ENCODE results near the gene DENND1A. TPM values are rescaled to one million over a fixed set of nuclear protein-coding genes. Genes with fewer than 3 reads are reported as not detected.
"Not testable (repeated sequence)": the region's sequence is repeated elsewhere in the genome, so short reads cannot be mapped to it uniquely, and the experiment has no call there.

The DENND1A gene
- polyA plus RNA-seq, 1 donor = 24.5 TPM

- DNase-seq = not testable (repeated sequence)
Observed at GRCh38 chr9:123815856-123816255, 114.1 kb downstream of the DENND1A start.

GRCh38 chr9:123814496-123814895 is 115.4 kb downstream of the DENND1A start:
- DNase-seq = no peak

- no peak for DNase-seq
Observed at GRCh38 chr9:123812984-123813383, 116.9 kb downstream of the DENND1A start.

- DNase-seq = no peak
Observed at GRCh38 chr9:123807251-123807650, 122.7 kb downstream of the DENND1A start.

- DNase-seq = no peak
Observed at GRCh38 chr9:123806829-123807228, 123.1 kb downstream of the DENND1A start.

GRCh38 chr9:123798195-123798594 is 131.7 kb downstream of the DENND1A start:
- DNase-seq = no peak

GRCh38 chr9:123796618-123797484 is 133.1 kb downstream of the DENND1A start:
- DNase-seq = no peak

- DNase-seq = no peak
Observed at GRCh38 chr9:123796094-123796493, 133.8 kb downstream of the DENND1A start.

GRCh38 chr9:123795336-123795735 is 134.6 kb downstream of the DENND1A start:
- no peak for DNase-seq

- no peak for DNase-seq
Observed at GRCh38 chr9:123792501-123792900, 137.4 kb downstream of the DENND1A start.

GRCh38 chr9:123789554-123790292 is 140.2 kb downstream of the DENND1A start:
- no peak for DNase-seq

- no peak for DNase-seq
Observed at GRCh38 chr9:123787416-123787815, 142.5 kb downstream of the DENND1A start.

- DNase-seq = no peak
Observed at GRCh38 chr9:123784518-123784917, 145.4 kb downstream of the DENND1A start.

GRCh38 chr9:123778232-123778902 is 151.6 kb downstream of the DENND1A start:
- DNase-seq = no peak

GRCh38 chr9:123776708-123777537 is 153.0 kb downstream of the DENND1A start:
- no peak for DNase-seq

- DNase-seq = no peak
Observed at GRCh38 chr9:123775289-123776284, 154.3 kb downstream of the DENND1A start.

GRCh38 chr9:123773783-123774182 is 156.1 kb downstream of the DENND1A start:
- no peak for DNase-seq

- no peak for DNase-seq
Observed at GRCh38 chr9:123772967-123773366, 157.0 kb downstream of the DENND1A start.

- no peak for DNase-seq
Observed at GRCh38 chr9:123772374-123772773, 157.6 kb downstream of the DENND1A start.

GRCh38 chr9:123771690-123772089 is 158.2 kb downstream of the DENND1A start:
- DNase-seq = no peak

- no peak for DNase-seq
Observed at GRCh38 chr9:123769719-123770118, 160.2 kb downstream of the DENND1A start.

All from left kidney (tissue), 2 donors.